Activated CD8-positive, alpha-beta T cell treated with anti-CD3 and anti-CD28 coated beads for 36 hours (primary cell): ENCODE data around the gene CADM4. TPM values are rescaled to one million over a fixed set of nuclear protein-coding genes. Genes with fewer than 3 reads are reported as not detected.
"Not testable (repeated sequence)": the region's sequence is repeated elsewhere in the genome, so short reads cannot be mapped to it uniquely, and the experiment has no call there.

Experiments
- ATAC-seq: fragments of 200-7000 bp; cut with Tn5 transposase; one replicate; pipeline ENCODE4 v1.10.0; 2021; ENCODE audit warnings: mild to moderate bottlenecking, moderate library complexity
- CTCF ChIA-PET: fragments of 350-600 bp; sonication (Branson Sonifier 250); formaldehyde crosslinking; loops from one replicate; lab custom pipeline; 2021; ENCODE audit warnings: antibody characterized with exemption; lab: Charles Lee
- POLR2A ChIA-PET: fragments of 350-600 bp; sonication (Branson Sonifier 250); formaldehyde crosslinking; loops from one replicate; lab custom pipeline; 2021; ENCODE audit warnings: antibody characterized with exemption; lab: Charles Lee
- DNase-seq: peaks from one replicate; pipeline ENCODE4 v3.0.0-alpha.2; 2020
- H3K27ac Mint-ChIP-seq: one replicate; pipeline ENCODE4 v1.8.0; 2021; ENCODE audit warnings: mild to moderate bottlenecking, mixed read lengths
- H3K27me3 Mint-ChIP-seq: one replicate; pipeline ENCODE4 v1.8.0; 2021; ENCODE audit warnings: mixed read lengths
- H3K36me3 Mint-ChIP-seq: one replicate; pipeline ENCODE4 v1.8.0; 2021; ENCODE audit warnings: low read depth, mixed read lengths
- H3K4me1 Mint-ChIP-seq: one replicate; pipeline ENCODE4 v1.8.0; 2021; ENCODE audit warnings: low read depth, mixed read lengths
- H3K4me3 Mint-ChIP-seq: one replicate; pipeline ENCODE4 v1.8.0; 2021; ENCODE audit warnings: mild to moderate bottlenecking, moderate library complexity, mixed read lengths
- H3K9me3 Mint-ChIP-seq: one replicate; pipeline ENCODE4 v1.8.0; 2021; ENCODE audit warnings: mixed read lengths
- intact Hi-C: fragments of 100-400 bp; cut with micrococcal nuclease; formaldehyde crosslinking; loops from one replicate; pipeline ENCODE4 v1.10.0; 2022
- total RNA-seq, 2 experiments: library from RNA; stranded (reverse); gene quantifications; one replicate each; pipeline ENCODE4 v1.2.3, GENCODE V29; 2021
- TF ChIP-seq, protein P1 (sequence below): fragments of 200-600 bp; IDR thresholded peaks from one replicate; pipeline ENCODE4 v1.8.0; 2022; ENCODE audit warnings: antibody characterized with exemption, mild to moderate bottlenecking

The CADM4 gene
- total RNA-seq, 2 experiments from 2014 or later: 0.22 to 0.38 TPM

DNA sequence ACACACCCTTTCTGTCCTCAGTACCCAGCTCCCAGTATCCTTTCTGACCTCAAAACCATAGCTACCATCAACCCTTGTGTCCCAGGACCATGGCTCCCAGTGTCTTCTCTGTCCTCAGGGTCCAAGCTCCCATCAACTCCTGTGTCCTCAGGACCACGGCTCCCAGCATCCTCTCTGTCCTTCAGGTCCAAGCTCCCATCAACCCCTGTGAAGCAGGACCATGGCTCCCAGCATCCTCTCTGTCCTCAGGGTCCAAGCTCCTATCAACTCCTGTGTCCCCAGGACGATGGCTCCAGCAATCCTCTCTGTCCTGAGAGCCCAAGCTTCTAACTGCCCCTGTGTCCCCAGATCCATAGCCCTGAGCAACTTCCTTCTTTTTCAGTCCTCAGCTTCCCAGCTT is 1.7 kb upstream of the CADM4 start:
- H3K9me3 Mint-ChIP-seq: peaks cover 2% of the 10 kb centered on the region
- DNase-seq: no peak
- no peaks in the 10 kb centered on the region for H3K36me3 Mint-ChIP-seq
- TF ChIP-seq, protein P1, sequence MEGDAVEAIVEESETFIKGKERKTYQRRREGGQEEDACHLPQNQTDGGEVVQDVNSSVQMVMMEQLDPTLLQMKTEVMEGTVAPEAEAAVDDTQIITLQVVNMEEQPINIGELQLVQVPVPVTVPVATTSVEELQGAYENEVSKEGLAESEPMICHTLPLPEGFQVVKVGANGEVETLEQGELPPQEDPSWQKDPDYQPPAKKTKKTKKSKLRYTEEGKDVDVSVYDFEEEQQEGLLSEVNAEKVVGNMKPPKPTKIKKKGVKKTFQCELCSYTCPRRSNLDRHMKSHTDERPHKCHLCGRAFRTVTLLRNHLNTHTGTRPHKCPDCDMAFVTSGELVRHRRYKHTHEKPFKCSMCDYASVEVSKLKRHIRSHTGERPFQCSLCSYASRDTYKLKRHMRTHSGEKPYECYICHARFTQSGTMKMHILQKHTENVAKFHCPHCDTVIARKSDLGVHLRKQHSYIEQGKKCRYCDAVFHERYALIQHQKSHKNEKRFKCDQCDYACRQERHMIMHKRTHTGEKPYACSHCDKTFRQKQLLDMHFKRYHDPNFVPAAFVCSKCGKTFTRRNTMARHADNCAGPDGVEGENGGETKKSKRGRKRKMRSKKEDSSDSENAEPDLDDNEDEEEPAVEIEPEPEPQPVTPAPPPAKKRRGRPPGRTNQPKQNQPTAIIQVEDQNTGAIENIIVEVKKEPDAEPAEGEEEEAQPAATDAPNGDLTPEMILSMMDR: no peak
- H3K4me1 Mint-ChIP-seq: peaks cover 9% of the 10 kb centered on the region
- H3K4me3 Mint-ChIP-seq: peak overlapping the region; percentile 12
- no peak for ATAC-seq
- no peak overlapping the region for H3K27ac Mint-ChIP-seq
- ChIA-PET POLR2A (interaction anchor here (0.9 kb wide), 1 partner anchor 60 kb away, joined by 3 read pairs; no protein-coding TSS in a partner anchor), CTCF (interaction anchor here (1.1 to 1.6 kb wide), 4 partner anchors 10 to 194 kb away, joined by 3 to 5 read pairs (median 4); no protein-coding TSS in a partner anchor)
- H3K27me3 Mint-ChIP-seq: peaks cover 30% of the 10 kb centered on the region
- intact Hi-C loops: no loop called here

DNA sequence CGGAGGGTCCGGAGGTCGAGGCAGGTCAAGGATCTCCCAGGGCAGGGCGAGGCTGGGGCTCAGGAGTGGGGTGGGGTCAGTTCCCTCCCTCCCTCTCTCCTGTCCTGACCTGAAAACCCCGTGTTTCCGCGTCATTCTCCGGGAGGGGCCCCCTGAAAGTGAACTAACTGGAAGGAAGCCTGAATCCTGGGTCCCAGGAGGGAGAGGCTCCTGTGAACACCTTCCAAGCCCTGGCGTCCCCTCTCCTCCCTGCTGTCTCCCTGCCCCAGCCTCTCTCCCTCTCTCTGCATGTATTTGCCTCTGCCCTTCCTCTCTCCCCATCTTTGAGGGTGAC is 741 bp upstream of the CADM4 start:
- intact Hi-C loops: no loop called here
- no peaks in the 10 kb centered on the region for H3K9me3 Mint-ChIP-seq

DNA sequence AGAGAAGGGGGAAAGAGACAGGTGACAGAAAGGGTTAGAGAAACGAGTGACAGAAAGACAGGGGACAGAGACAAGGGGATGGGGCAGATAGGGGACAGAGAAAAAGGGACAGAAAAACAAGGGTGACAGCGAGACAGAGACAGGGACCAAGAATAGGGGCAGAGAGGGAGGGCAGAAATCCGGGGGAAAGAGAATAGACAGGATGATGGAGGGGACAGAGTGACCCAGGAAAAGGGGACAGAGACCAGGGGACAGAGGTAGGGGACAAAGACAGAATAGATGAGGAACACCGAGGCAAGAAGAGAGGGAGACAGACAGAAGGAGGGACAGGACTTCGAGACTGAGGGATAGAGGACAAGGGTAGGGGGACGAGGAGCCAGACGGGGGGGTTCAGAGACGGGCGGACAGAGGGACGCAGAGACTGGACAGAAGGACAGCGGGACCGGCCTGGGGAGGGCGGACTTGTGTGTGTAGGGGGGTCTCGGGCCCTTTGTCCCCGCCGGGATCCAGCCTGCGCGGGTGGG is 593 bp downstream of the CADM4 start:
- H3K27ac Mint-ChIP-seq: no peak overlapping the region
- intact Hi-C loops: no loop called here

More for the DNA sequence above, 741 bp upstream of the CADM4 start:
- CTCF ChIA-PET: no interaction called here
- H3K4me1 Mint-ChIP-seq: peaks cover 9% of the 10 kb centered on the region
- no peaks in the 10 kb centered on the region for H3K36me3 Mint-ChIP-seq
- ATAC-seq (no peak), DNase-seq (no peak)
- no peak overlapping the region for H3K27ac Mint-ChIP-seq
- peaks cover 32% of the 10 kb centered on the region for H3K27me3 Mint-ChIP-seq
- POLR2A ChIA-PET: no interaction called here
- peak overlapping the region; percentile 63 for H3K4me3 Mint-ChIP-seq
- TF ChIP-seq, protein P1: no peak

GRCh38 chr19:43638214-43638994 is 1.2 kb downstream of the CADM4 start:
- DNase-seq (no peak), ATAC-seq (no peak)
- H3K27ac Mint-ChIP-seq: no peak overlapping the region
- no peaks in the 10 kb centered on the region for H3K9me3 Mint-ChIP-seq
- peaks cover 32% of the 10 kb centered on the region for H3K27me3 Mint-ChIP-seq
- POLR2A ChIA-PET: no interaction called here
- TF ChIP-seq, protein P1: no peak
- peaks cover 9% of the 10 kb centered on the region for H3K4me1 Mint-ChIP-seq
- intact Hi-C loops: no loop called here
- CTCF ChIA-PET: interaction anchor here (1.0 kb wide), 1 partner anchor 118 kb away, joined by 3 read pairs; no protein-coding TSS in a partner anchor
- H3K4me3 Mint-ChIP-seq: peak overlapping the region; percentile 65
- H3K36me3 Mint-ChIP-seq: no peaks in the 10 kb centered on the region

More for the DNA sequence above, 593 bp downstream of the CADM4 start:
- ATAC-seq: no peak
- TF ChIP-seq, protein P1: no peak
- CTCF ChIA-PET: no interaction called here
- no peak for DNase-seq
- H3K9me3 Mint-ChIP-seq: no peaks in the 10 kb centered on the region
- peaks cover 32% of the 10 kb centered on the region for H3K27me3 Mint-ChIP-seq
- no peaks in the 10 kb centered on the region for H3K36me3 Mint-ChIP-seq
- POLR2A ChIA-PET: no interaction called here
- peak overlapping the region; percentile 65 for H3K4me3 Mint-ChIP-seq
- H3K4me1 Mint-ChIP-seq: peaks cover 9% of the 10 kb centered on the region

- intact Hi-C loops: no loop called here
- ChIA-PET POLR2A (no interaction called here), CTCF (no interaction called here)
- ATAC-seq (no peak), DNase-seq (no peak)
- H3K27ac Mint-ChIP-seq: no peak overlapping the region
- TF ChIP-seq, protein P1: no peak
- H3K4me1 Mint-ChIP-seq: peaks cover 9% of the 10 kb centered on the region
- H3K9me3 Mint-ChIP-seq: no peaks in the 10 kb centered on the region
- peaks cover 29% of the 10 kb centered on the region for H3K27me3 Mint-ChIP-seq
- H3K36me3 Mint-ChIP-seq: no peaks in the 10 kb centered on the region
- no peak overlapping the region for H3K4me3 Mint-ChIP-seq
Measured at GRCh38 chr19:43636121-43636683, 3.4 kb downstream of the CADM4 start.

DNA sequence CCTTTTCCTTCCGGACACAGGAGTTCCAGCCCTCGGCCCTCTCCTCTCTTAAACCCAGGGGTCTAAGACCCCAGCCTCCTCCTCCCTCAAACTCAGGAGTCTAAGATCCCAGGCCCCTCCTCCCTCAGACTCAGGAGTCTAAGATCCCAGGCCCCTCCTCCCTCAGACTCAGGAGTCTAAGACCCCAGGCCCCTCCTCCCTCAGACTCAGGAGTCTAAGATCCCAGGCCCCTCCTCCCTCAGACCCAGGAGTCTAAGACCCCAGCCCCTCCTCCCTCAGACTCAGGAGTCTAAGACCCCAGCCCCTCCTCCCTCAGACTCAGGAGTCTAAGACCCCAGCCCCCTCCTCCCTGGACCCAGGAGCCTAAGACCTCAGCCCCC is 4.1 kb downstream of the CADM4 start:
- H3K4me3 Mint-ChIP-seq, ATAC-seq, H3K36me3 Mint-ChIP-seq, H3K4me1 Mint-ChIP-seq, H3K27ac Mint-ChIP-seq, DNase-seq, POLR2A ChIA-PET, intact Hi-C loops, H3K9me3 Mint-ChIP-seq: not testable (repeated sequence)
- CTCF ChIA-PET: interaction anchor here (1.5 kb wide), 1 partner anchor 81 kb away, joined by 3 read pairs; no protein-coding TSS in a partner anchor
- H3K27me3 Mint-ChIP-seq: peaks cover 26% of the 10 kb centered on the region
